C4-2B (cell line): Measurements from ENCODE around the gene LDLR.
"Not testable (repeated sequence)": the region's sequence is repeated elsewhere in the genome, so short reads cannot be mapped to it uniquely, and the experiment has no call there.

Source experiments
- H3K27ac ChIP-seq: fragments of 450-650 bp; 2 replicates; pipeline ENCODE4 v1.5.1; 2017
- ZFX ChIP-seq: fragments of 450-650 bp; IDR thresholded peaks from 2 replicates; pipeline ENCODE4 v1.6.1; 2017
- TF ChIP-seq, protein P1 (sequence below): fragments of 450-650 bp; conservative IDR thresholded peaks from 2 replicates; pipeline ENCODE4 v1.5.1; 2017; ENCODE audit warnings: mild to moderate bottlenecking

The LDLR gene

GRCh38 chr19:11100049-11100448, 10.8 kb downstream of the LDLR start:
- H3K27ac ChIP-seq, result no peak overlapping the region
- TF ChIP-seq ZFX, result no peak
- TF ChIP-seq, protein P1, sequence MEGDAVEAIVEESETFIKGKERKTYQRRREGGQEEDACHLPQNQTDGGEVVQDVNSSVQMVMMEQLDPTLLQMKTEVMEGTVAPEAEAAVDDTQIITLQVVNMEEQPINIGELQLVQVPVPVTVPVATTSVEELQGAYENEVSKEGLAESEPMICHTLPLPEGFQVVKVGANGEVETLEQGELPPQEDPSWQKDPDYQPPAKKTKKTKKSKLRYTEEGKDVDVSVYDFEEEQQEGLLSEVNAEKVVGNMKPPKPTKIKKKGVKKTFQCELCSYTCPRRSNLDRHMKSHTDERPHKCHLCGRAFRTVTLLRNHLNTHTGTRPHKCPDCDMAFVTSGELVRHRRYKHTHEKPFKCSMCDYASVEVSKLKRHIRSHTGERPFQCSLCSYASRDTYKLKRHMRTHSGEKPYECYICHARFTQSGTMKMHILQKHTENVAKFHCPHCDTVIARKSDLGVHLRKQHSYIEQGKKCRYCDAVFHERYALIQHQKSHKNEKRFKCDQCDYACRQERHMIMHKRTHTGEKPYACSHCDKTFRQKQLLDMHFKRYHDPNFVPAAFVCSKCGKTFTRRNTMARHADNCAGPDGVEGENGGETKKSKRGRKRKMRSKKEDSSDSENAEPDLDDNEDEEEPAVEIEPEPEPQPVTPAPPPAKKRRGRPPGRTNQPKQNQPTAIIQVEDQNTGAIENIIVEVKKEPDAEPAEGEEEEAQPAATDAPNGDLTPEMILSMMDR, result no peak

DNA sequence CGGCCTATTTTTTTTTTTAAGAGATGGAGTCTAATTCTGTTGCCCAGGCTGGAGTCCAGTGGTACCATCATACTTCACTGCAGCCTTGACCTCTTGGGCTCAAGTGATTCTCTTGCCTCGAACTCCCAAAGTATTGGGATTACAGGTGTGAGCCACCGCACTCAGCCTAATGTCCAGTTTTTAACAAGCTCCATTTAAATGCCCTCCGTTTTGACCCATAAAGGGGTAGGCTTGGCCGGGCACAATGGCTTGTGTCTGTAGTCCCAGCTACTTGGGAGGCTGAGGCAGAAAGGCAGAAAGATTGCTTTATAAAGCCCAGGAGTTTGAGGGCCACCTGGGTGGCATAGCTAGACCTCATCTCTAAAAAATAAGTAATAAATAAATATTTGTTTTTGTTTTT, 11.8 kb downstream of the LDLR start:
- TF ChIP-seq ZFX, result no peak
- TF ChIP-seq, protein P1, result no peak
- no peak overlapping the region for H3K27ac ChIP-seq

GRCh38 chr19:11102944-11103343, 13.7 kb downstream of the LDLR start:
- no peak overlapping the region for H3K27ac ChIP-seq
- no peak for TF ChIP-seq ZFX
- TF ChIP-seq, protein P1, result no peak

DNA sequence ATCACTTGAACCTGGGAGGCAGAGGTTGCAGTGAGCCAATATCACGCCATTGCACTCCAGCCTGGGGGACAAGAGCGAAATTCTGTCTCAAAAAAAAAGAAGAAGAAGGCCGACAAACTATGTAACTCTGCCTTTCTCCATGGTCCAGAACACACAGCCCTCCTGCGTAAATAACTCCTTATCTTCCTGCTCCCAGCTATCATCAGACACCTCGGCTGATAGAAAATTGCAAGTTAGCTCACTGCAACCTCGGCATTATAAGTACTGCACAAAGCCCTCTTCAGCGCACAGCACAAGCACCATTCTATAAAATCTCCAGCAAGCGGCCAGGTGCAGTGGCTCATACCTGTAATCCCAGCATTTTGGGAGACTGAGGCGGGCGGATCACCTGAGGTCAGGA, 14.4 kb downstream of the LDLR start:
- not testable (repeated sequence) for H3K27ac ChIP-seq

DNA sequence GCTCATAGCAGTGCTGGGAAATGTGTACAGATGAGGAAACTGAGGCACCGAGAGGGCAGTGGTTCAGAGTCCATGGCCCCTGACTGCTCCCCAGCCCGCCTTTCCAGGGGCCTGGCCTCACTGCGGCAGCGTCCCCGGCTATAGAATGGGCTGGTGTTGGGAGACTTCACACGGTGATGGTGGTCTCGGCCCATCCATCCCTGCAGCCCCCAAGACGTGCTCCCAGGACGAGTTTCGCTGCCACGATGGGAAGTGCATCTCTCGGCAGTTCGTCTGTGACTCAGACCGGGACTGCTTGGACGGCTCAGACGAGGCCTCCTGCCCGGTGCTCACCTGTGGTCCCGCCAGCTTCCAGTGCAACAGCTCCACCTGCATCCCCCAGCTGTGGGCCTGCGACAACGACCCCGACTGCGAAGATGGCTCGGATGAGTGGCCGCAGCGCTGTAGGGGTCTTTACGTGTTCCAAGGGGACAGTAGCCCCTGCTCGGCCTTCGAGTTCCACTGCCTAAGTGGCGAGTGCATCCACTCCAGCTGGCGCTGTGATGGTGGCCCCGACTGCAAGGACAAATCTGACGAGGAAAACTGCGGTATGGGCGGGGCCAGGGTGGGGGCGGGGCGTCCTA, 15.9 kb downstream of the LDLR start:
- TF ChIP-seq ZFX, result no peak
- TF ChIP-seq, protein P1, result no peak
- no peak overlapping the region for H3K27ac ChIP-seq

- H3K27ac ChIP-seq, result no peak overlapping the region
- TF ChIP-seq, protein P1, result no peak
- no peak for TF ChIP-seq ZFX
Measured at GRCh38 chr19:11106477-11106876, 17.2 kb downstream of the LDLR start.

DNA sequence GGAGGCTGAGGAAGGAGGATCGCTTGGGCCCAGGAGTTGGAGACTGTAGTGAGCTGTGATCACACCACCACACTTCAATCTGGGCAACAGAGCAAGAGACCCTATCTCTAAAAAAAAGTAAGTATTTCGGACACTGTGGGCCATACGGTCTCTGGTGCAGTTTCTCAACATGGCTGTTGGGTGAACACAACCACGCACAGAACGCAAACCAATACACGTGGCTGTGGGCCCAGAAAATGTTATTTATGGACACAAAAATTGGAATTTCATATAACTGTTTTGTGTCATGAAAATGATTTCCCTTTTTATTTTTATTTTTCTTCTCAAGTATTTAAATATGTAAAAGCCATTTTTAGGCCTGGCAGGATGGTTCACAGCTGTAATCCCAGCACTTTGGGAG, 19.5 kb downstream of the LDLR start:
- no peak for TF ChIP-seq ZFX
- TF ChIP-seq, protein P1, result no peak
- no peak overlapping the region for H3K27ac ChIP-seq

- no peak overlapping the region for H3K27ac ChIP-seq
- TF ChIP-seq, protein P1, result no peak
- TF ChIP-seq ZFX, result no peak
Measured at GRCh38 chr19:11111117-11111770, 22.0 kb downstream of the LDLR start.
